Upper lobe of left lung (tissue), 6 donors: ENCODE results near the gene YPEL2. TPM values are rescaled to one million over a fixed set of nuclear protein-coding genes. Genes with fewer than 3 reads are reported as not detected.
A peak's percentile ranks its signal among the peaks of the same experiment; 100 is the strongest.

Experiments used
- ATAC-seq, 2 donors: fragments of 200-7000 bp; cut with Tn5 transposase; one replicate each; pipeline ENCODE4 v1.9.1; 2022; ENCODE audit warnings: mild to moderate bottlenecking in 2 of 2, moderate library complexity in 2 of 2; ENCODE audit not compliant: low FRiP score in 2 of 2
- DNase-seq, 2 donors: peaks; one replicate each; pipeline ENCODE4 v3.0.0-alpha.2; 2019 to 2020
- H3K27ac ChIP-seq, 4 donors: fragments of 200-600 bp; sonication (generic); one replicate each; pipeline ENCODE4 v1.5.1; 2016 to 2019
- H3K27me3 ChIP-seq, 4 donors: fragments of 200-600 bp; sonication (generic); one replicate each; pipeline ENCODE4 v1.5.1; 2017 to 2019
- H3K36me3 ChIP-seq, 4 donors: fragments of 200-600 bp; sonication (generic); one replicate each; pipeline ENCODE4 v1.5.1; 2016 to 2019
- H3K4me1 ChIP-seq, 4 donors: fragments of 200-600 bp; sonication (generic); one replicate each; pipeline ENCODE4 v1.5.1; 2018 to 2019
- H3K4me3 ChIP-seq, 4 donors: fragments of 200-600 bp; sonication (generic); one replicate each; pipeline ENCODE4 v1.5.1; 2017 to 2019; ENCODE audit warnings: mild to moderate bottlenecking in 2 of 4, moderate library complexity in 1 of 4
- H3K9me3 ChIP-seq, 4 donors: fragments of 200-600 bp; sonication (generic); one replicate each; pipeline ENCODE4 v1.5.1; 2018 to 2019
- CTCF ChIP-seq, 6 experiments: fragments of 450-650 bp in 4 of 6; fragments of 200-600 bp in 2 of 6; sonication (generic) in 2 of 6; IDR thresholded peaks; one replicate each; pipeline ENCODE4 v1.5.1; 2016 to 2019; ENCODE audit warnings: antibody characterized with exemption in 6 of 6
- EP300 ChIP-seq, 4 donors: sonication (generic); formaldehyde crosslinking; IDR thresholded peaks; one replicate each; pipeline ENCODE4 v1.5.1; 2017; ENCODE audit warnings: antibody characterized with exemption in 4 of 4, control low read depth in 2 of 4
- POLR2A ChIP-seq, 4 donors: fragments of 450-650 bp; IDR thresholded peaks; one replicate each; pipeline ENCODE4 v1.5.1; 2016 to 2017; ENCODE audit warnings: antibody characterized with exemption in 4 of 4, mild to moderate bottlenecking in 2 of 4
- POLR2AphosphoS5 ChIP-seq, 2 donors: sonication (generic); formaldehyde crosslinking; IDR thresholded peaks; one replicate each; pipeline ENCODE4 v1.5.1; 2017; ENCODE audit warnings: antibody characterized with exemption in 2 of 2
- WGBS, 2 donors: methylation state at CpG; one replicate each; pipeline ENCODE4 v1.1.5; 2017 to 2018; 5-methylcytosine and 5-hydroxymethylcytosine counted together
- total RNA-seq, 6 donors: library from RNA; depleted of rRNA in 4 of 6; stranded (reverse); fragments of >200 nt in 4 of 6; gene quantifications; one replicate each; pipeline versions ENCODE4 v1.1.0 to v1.2.1, GENCODE V29; 2016 to 2021
- donor health status: DM: no; HTN: no; CAD: no; lungs with moderate emphysema.
- donor health status: DM: no; HTN: yes; CAD: no; lungs with severe emphysema.

The YPEL2 gene
- 10 to 100 TPM; 17.5 to 38.8 (median 26.8) TPM for total RNA-seq

- Histone ChIP-seq H3K4me3 (peak within 1 kb of the TSS; percentile 84 to 100 (median 96)), H3K27ac (peak within 1 kb of the TSS; percentile 86 to 99 (median 95)), H3K27me3 (no peaks in the 10 kb centered on the region), H3K4me1 (peaks cover 55 to 74% (median 68%) of the 10 kb centered on the region in 4 donors), H3K9me3 (peaks cover 0 to 7% (median 0%) of the 10 kb centered on the region in 4 donors), H3K36me3 (no peaks in the 10 kb centered on the region)
- ATAC-seq (peak; percentile 94 to 96), DNase-seq (peak; percentile 97 to 99)
- no peak for TF ChIP-seq EP300 (IDR thresholded peaks at IDR 0.05)
- peak in 4 of 6 experiments; percentile 8 to 23 (median 18) for TF ChIP-seq CTCF (IDR thresholded peaks at IDR 0.05)
- TF ChIP-seq POLR2AphosphoS5 (IDR thresholded peaks at IDR 0.05): peak; percentile 59 to 90
- peak in 3 of 4 donors; percentile 68 to 92 (median 90) for TF ChIP-seq POLR2A (IDR thresholded peaks at IDR 0.05)
- 14 to 22% methylated on average over 3 to 4 of the region's 71 CpGs for WGBS, 2 donors
Measured at GRCh38 chr17:59331129-59331928, at the start of gene YPEL2. Gene YPEL2 (plus strand): TSS chr17:59331655. CDS start chr17:59353410, 21,755 bp downstream.

GRCh38 chr17:59284317-59284716, 47.1 kb upstream of the YPEL2 start:
- DNase-seq (no peak), ATAC-seq (peak in 1 of 2 donors; percentile 56)
- H3K4me3 ChIP-seq: no peak overlapping the region
- no peaks in the 10 kb centered on the region for H3K9me3 ChIP-seq
- H3K36me3 ChIP-seq: no peaks in the 10 kb centered on the region
- peaks cover 0 to under 1% (median 0%) of the 10 kb centered on the region in 4 donors for H3K4me1 ChIP-seq
- H3K27me3 ChIP-seq: no peaks in the 10 kb centered on the region
- no peak for TF ChIP-seq EP300 (IDR thresholded peaks at IDR 0.05)
- TF ChIP-seq POLR2AphosphoS5 (IDR thresholded peaks at IDR 0.05): no peak
- no peak for TF ChIP-seq POLR2A (IDR thresholded peaks at IDR 0.05)
- no peak for TF ChIP-seq CTCF (IDR thresholded peaks at IDR 0.05)
- H3K27ac ChIP-seq: no peak overlapping the region
- 71 to 73% methylated on average over 4 of the region's 4 CpGs for WGBS, 2 donors

GRCh38 chr17:59287452-59287851, 44.0 kb upstream of the YPEL2 start:
- H3K36me3 ChIP-seq: no peaks in the 10 kb centered on the region
- ATAC-seq: peak in 1 of 2 donors; percentile 70
- WGBS, 2 donors: 67 to 71% methylated on average over 1 of the region's 1 CpG
- H3K4me1 ChIP-seq: peaks cover 0 to 16% (median 8%) of the 10 kb centered on the region in 4 donors
- no peak overlapping the region for H3K4me3 ChIP-seq
- peak overlapping the region in 1 of 4 donors; percentile 7 for H3K27ac ChIP-seq
- H3K9me3 ChIP-seq: no peaks in the 10 kb centered on the region
- H3K27me3 ChIP-seq: no peaks in the 10 kb centered on the region
- peak in 1 of 2 donors; percentile 26 for DNase-seq
- TF ChIP-seq CTCF (IDR thresholded peaks at IDR 0.05) (no peak), EP300 (IDR thresholded peaks at IDR 0.05) (no peak), POLR2A (IDR thresholded peaks at IDR 0.05) (no peak), POLR2AphosphoS5 (IDR thresholded peaks at IDR 0.05) (no peak)

GRCh38 chr17:59287891-59288290, 43.6 kb upstream of the YPEL2 start:
- Histone ChIP-seq H3K4me3 (no peak overlapping the region), H3K36me3 (no peaks in the 10 kb centered on the region), H3K27me3 (no peaks in the 10 kb centered on the region), H3K4me1 (peaks cover 0 to 16% (median 8%) of the 10 kb centered on the region in 4 donors), H3K27ac (peak overlapping the region in 1 of 4 donors; percentile 7), H3K9me3 (no peaks in the 10 kb centered on the region)
- TF ChIP-seq POLR2AphosphoS5 (IDR thresholded peaks at IDR 0.05) (no peak), EP300 (IDR thresholded peaks at IDR 0.05) (no peak), POLR2A (IDR thresholded peaks at IDR 0.05) (no peak), CTCF (IDR thresholded peaks at IDR 0.05) (no peak)
- ATAC-seq: peak in 1 of 2 donors; percentile 63
- no peak for DNase-seq
- WGBS, 2 donors: 74 to 85% methylated on average over 3 of the region's 3 CpGs
